T-helper 1 cell treated with Interleukin-12 subunit alpha and Interleukin-12 subunit beta and Interleukin-4 antibody, amounts not matched to agents 30 μg/mL and 1 μg/mL, for 36 hours (primary cell): Measurements from ENCODE around the gene NFATC1.
A peak's percentile ranks its signal among the peaks of the same experiment; 100 is the strongest.

Source experiments
- H3K27ac Mint-ChIP-seq: one replicate; pipeline ENCODE4 v1.8.0; 2021; ENCODE audit warnings: mild to moderate bottlenecking, mixed read lengths
- H3K27me3 Mint-ChIP-seq: one replicate; pipeline ENCODE4 v1.8.0; 2021; ENCODE audit warnings: low read depth, mixed read lengths
- H3K36me3 Mint-ChIP-seq: one replicate; pipeline ENCODE4 v1.8.0; 2021; ENCODE audit warnings: low read depth, mixed read lengths
- H3K4me1 Mint-ChIP-seq: one replicate; pipeline ENCODE4 v1.8.0; 2021; ENCODE audit warnings: low read depth, mixed read lengths
- H3K4me3 Mint-ChIP-seq: one replicate; pipeline ENCODE4 v1.8.0; 2021; ENCODE audit warnings: mild to moderate bottlenecking, moderate library complexity, mixed read lengths
- H3K9me3 Mint-ChIP-seq: one replicate; pipeline ENCODE4 v1.8.0; 2021; ENCODE audit warnings: mixed read lengths

Gene NFATC1

DNA sequence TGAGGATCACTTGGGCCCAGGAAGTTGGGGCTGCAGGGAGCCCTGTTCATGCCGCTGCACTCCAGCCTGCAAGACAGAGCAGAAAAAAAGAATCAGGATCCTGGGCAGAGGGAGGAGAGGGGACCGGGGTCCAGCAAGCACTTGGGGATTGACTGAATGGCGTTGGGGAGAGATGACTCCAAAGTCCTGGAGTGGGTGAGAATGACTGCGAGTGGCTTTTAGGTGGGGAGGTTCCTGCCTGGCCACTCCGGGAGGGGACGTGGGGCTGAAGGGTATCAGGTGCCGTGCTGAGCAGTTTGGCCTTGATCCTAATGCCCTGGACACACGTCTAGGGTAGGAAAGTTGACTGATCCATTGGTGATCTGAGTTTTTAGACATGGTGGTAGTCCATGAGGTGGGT lies 3.5 kb upstream of the NFATC1 start:
- Mint-ChIP-seq H3K36me3 (no peaks in the 10 kb centered on the region), H3K4me3 (peak overlapping the region; percentile 62), H3K27ac (no peak overlapping the region), H3K4me1 (peaks cover 9% of the 10 kb centered on the region), H3K27me3 (peaks cover 54% of the 10 kb centered on the region), H3K9me3 (no peaks in the 10 kb centered on the region)

- peak overlapping the region; percentile 88 for H3K4me3 Mint-ChIP-seq
- H3K4me1 Mint-ChIP-seq = peaks cover 8% of the 10 kb centered on the region
- H3K27ac Mint-ChIP-seq = no peak overlapping the region
- no peaks in the 10 kb centered on the region for H3K36me3 Mint-ChIP-seq
- H3K9me3 Mint-ChIP-seq = no peaks in the 10 kb centered on the region
- peaks cover 49% of the 10 kb centered on the region for H3K27me3 Mint-ChIP-seq
These were observed 2.5 kb upstream of the NFATC1 start for GRCh38 chr18:79393181-79393634.

DNA sequence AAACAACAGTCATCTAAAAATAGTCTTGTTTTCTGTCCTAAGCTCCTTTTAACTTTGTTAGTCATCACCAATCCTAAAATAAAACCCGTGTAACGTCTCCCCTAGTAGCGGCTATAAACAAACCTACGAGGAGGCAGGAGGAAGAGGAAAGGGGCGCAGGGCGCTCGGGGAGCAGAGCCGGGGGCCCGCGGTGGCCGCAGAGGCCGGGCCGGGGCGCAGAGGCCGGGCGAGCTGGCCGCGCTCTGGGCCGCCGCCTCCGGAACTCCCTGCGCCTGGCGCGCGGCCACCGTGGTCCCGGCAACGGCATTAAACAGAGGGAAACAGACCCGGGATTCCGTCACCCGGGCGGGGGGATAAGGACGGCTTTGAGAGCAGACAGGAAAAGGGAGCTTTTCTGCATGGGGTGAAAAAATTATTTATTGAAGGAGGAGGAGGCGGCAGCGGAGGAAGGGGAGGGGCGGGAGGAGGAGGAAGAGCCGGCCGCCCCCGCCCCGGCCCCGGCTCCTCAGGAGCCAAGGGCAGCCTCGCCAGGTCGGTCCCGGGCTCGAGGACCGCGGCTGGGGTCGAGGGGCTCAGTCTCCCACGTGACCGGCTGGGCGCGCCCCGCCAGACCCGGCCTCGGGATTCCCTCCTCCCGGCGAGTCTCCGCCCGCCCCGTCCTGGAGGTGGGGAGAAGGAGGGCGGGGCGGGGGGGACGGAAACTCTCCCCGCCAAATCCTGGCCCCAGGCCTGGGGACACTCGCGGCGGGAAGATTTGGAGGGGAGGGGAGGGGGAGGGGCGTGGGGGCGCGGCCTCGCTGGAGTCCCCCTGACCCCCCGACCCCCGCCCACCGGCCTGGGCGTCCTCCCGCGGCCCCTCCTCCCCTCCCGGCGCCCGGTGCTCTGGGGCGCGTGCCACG lies 1.8 kb upstream of the NFATC1 start:
- H3K27me3 Mint-ChIP-seq = peaks cover 44% of the 10 kb centered on the region
- H3K27ac Mint-ChIP-seq = no peak overlapping the region
- no peaks in the 10 kb centered on the region for H3K36me3 Mint-ChIP-seq
- H3K9me3 Mint-ChIP-seq = no peaks in the 10 kb centered on the region
- H3K4me1 Mint-ChIP-seq = peaks cover 9% of the 10 kb centered on the region
- peak overlapping the region; percentile 88 for H3K4me3 Mint-ChIP-seq

GRCh38 chr18:79394534-79395307 lies 1.0 kb upstream of the NFATC1 start:
- Mint-ChIP-seq H3K27ac (peak overlapping the region; percentile 59), H3K9me3 (no peaks in the 10 kb centered on the region), H3K27me3 (peaks cover 36% of the 10 kb centered on the region), H3K4me1 (peaks cover 12% of the 10 kb centered on the region), H3K4me3 (peak overlapping the region; percentile 81), H3K36me3 (no peaks in the 10 kb centered on the region)

GRCh38 chr18:79395308-79395640 lies 456 bp upstream of the NFATC1 start:
- H3K36me3 Mint-ChIP-seq = no peaks in the 10 kb centered on the region
- no peaks in the 10 kb centered on the region for H3K9me3 Mint-ChIP-seq
- H3K27ac Mint-ChIP-seq = peak overlapping the region; percentile 59
- H3K4me1 Mint-ChIP-seq = peaks cover 12% of the 10 kb centered on the region
- H3K27me3 Mint-ChIP-seq = peaks cover 33% of the 10 kb centered on the region
- H3K4me3 Mint-ChIP-seq = peak overlapping the region; percentile 81

DNA sequence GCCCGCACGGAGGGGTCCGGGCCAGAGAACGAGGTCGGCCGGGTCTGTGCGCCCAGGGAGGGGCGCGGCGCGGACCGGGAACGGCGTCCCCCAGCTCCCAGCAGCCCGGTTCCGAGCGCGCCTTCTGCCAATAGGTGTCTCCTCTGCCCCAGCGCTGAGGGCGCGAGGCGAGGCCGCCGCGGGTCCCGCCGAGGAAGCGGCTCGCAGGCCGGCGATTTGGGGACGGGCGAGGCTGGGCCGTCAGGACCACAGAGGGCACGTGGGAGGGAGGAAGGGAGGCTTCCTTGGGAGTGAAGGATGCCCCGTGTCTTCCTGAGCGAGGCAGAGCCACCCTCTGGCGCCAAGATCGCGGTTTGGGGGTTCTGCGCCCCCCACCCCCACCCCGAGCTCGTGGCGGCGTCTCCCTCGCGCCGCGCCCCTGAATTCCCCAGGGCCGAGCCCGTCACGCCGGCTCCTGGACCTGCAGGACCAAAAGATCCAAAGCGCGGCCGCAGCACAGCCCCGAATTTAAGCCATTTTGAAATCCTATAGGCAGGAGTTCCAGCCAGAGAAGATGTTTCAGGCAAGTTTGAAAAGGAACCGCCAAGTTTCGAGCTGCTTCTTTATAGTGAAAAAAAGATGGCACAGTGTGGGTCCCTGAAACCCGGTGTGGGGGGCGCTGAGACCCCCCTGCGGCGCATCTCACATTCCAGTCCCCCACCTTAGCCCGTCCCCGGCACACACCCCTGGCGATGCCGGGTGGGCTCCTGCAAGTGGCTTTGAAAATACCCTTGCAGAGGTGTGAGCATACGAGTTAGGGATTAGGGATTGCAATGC lies 909 bp downstream of the NFATC1 start:
- H3K36me3 Mint-ChIP-seq = peaks cover 3% of the 10 kb centered on the region
- H3K9me3 Mint-ChIP-seq = no peaks in the 10 kb centered on the region
- peaks cover 20% of the 10 kb centered on the region for H3K4me1 Mint-ChIP-seq
- H3K4me3 Mint-ChIP-seq = peak overlapping the region; percentile 67
- H3K27me3 Mint-ChIP-seq = peaks cover 23% of the 10 kb centered on the region
- H3K27ac Mint-ChIP-seq = no peak overlapping the region

GRCh38 chr18:79397247-79397829 lies 1.6 kb downstream of the NFATC1 start:
- Mint-ChIP-seq H3K9me3 (no peaks in the 10 kb centered on the region), H3K27ac (no peak overlapping the region), H3K36me3 (peaks cover 3% of the 10 kb centered on the region), H3K4me1 (peaks cover 20% of the 10 kb centered on the region), H3K27me3 (peaks cover 17% of the 10 kb centered on the region), H3K4me3 (peak overlapping the region; percentile 25)

- Mint-ChIP-seq H3K27me3 (peaks cover 11% of the 10 kb centered on the region), H3K36me3 (peaks cover 7% of the 10 kb centered on the region), H3K4me1 (peaks cover 23% of the 10 kb centered on the region), H3K27ac (peak overlapping the region; percentile 83), H3K9me3 (no peaks in the 10 kb centered on the region), H3K4me3 (peak overlapping the region; percentile 79)
These were observed 2.4 kb downstream of the NFATC1 start for GRCh38 chr18:79397830-79398761.

DNA sequence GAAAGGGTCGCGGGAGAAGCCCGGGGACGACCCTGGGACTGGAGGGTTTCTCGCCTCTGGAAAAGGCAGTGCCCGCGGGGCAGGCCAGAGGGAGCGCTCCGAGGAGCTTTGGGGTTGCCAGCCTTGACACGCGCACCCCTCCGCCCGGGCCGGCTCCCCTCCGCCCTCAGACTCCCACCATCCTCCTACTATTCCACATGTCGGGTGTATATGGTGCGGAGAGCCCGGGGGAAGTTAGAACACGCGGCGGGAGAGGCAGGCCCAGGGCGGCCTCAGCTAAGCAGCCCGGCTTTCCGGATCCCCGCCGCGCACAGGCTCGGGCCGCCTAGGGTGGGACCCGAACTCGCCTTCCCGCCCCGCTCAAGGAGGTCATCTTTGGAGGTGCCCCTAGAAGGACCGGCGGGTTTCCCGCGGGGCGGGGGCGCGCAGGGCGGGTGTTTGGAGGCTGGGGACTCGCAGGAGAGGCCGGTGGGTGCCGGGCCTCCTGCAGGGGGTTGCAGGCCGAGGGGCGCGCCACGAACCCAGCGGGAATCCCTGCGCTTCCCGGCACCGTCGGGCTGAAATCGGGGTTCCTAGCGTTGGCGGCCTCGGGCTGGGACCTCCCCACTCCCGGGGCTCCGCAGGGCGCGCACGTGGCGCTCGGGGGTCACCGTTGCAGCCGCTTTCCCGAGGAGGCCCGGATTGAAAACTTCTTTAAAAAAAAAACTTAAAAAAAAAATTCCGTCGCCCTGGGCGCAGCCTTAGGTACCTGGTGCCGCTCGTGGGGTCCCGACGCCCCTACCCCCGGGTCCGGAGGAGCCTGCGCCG lies 3.7 kb downstream of the NFATC1 start:
- H3K27ac Mint-ChIP-seq = peak overlapping the region; percentile 83
- H3K4me1 Mint-ChIP-seq = peaks cover 34% of the 10 kb centered on the region

GRCh38 chr18:79400091-79400590 lies 4.4 kb downstream of the NFATC1 start:
- no peak overlapping the region for H3K27ac Mint-ChIP-seq
- H3K4me3 Mint-ChIP-seq = no peak overlapping the region
- H3K9me3 Mint-ChIP-seq = no peaks in the 10 kb centered on the region
- no peaks in the 10 kb centered on the region for H3K27me3 Mint-ChIP-seq
- H3K4me1 Mint-ChIP-seq = peaks cover 39% of the 10 kb centered on the region
- H3K36me3 Mint-ChIP-seq = peaks cover 7% of the 10 kb centered on the region

More for the DNA sequence above, 3.7 kb downstream of the NFATC1 start:
- Mint-ChIP-seq H3K27me3 (peaks cover 5% of the 10 kb centered on the region), H3K9me3 (no peaks in the 10 kb centered on the region), H3K36me3 (peaks cover 7% of the 10 kb centered on the region), H3K4me3 (peak overlapping the region; percentile 79)

GRCh38 chr18:79400591-79401381 lies 5.1 kb downstream of the NFATC1 start:
- H3K27me3 Mint-ChIP-seq = no peaks in the 10 kb centered on the region

More at GRCh38 chr18:79400591-79401381, 5.1 kb downstream of the NFATC1 start:
- peaks cover 9% of the 10 kb centered on the region for H3K36me3 Mint-ChIP-seq
- H3K9me3 Mint-ChIP-seq = no peaks in the 10 kb centered on the region
- H3K27ac Mint-ChIP-seq = peak overlapping the region; percentile 93
- peak overlapping the region; percentile 81 for H3K4me3 Mint-ChIP-seq
- H3K4me1 Mint-ChIP-seq = peaks cover 42% of the 10 kb centered on the region
